ENCODE measurements around the gene GSTA1.
A peak's percentile ranks its signal among the peaks of the same experiment; 100 is the strongest.
"Not testable (repeated sequence)": the region's sequence is repeated elsewhere in the genome, so short reads cannot be mapped to it uniquely, and the experiment has no call there.

The GSTA1 gene

GRCh38 chr6:52803668-52804255 is at the start of gene GSTA1:
Gene GSTA1 (minus strand): TSS chr6:52803816. CDS start chr6:52799267, 4,549 bp downstream.
- intact Hi-C loops (cut with DNase I); DNase-seq: not testable (repeated sequence)

- intact Hi-C loops (cut with DNase I), result no loop called here
- no peak for DNase-seq
Measured at GRCh38 chr6:52849137-52849536, 45.5 kb upstream of the GSTA1 start.

GRCh38 chr6:52846002-52846401 is 42.4 kb upstream of the GSTA1 start:
- DNase-seq, result no peak
- intact Hi-C loops (cut with DNase I), result no loop called here

DNA sequence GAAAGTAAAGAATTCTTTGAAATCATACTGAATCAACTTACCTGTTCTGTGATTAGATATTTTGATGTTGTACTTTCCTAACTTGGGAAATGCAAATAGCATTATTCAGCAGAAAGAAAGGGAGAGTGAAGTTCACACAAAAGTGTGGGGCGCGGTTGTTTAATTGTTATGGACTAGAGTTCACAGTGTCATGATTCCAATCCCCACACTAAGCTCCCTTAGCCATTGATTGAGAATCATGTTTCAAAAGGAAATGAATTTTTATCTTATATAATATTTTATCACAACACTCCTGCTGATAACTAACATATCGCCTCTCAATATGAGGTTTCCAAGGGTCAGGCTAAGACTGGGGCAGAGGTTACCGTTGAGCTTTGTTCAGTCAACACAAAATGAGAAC is 40.0 kb upstream of the GSTA1 start:
- no peak for DNase-seq
- intact Hi-C loops (cut with DNase I), result no loop called here

GRCh38 chr6:52840763-52841585 is 37.4 kb upstream of the GSTA1 start, which contains the start of gene GSTA5:
Gene GSTA5 (minus strand): TSS chr6:52840813.
- DNase-seq, result no peak
- intact Hi-C loops (cut with DNase I), result no loop called here

- DNase-seq, result peak in 5 of 10 donors; percentile 22 to 81 (median 45)
- intact Hi-C loops (cut with DNase I), result no loop called here
Measured at GRCh38 chr6:52839124-52840055, 35.8 kb upstream of the GSTA1 start.

DNA sequence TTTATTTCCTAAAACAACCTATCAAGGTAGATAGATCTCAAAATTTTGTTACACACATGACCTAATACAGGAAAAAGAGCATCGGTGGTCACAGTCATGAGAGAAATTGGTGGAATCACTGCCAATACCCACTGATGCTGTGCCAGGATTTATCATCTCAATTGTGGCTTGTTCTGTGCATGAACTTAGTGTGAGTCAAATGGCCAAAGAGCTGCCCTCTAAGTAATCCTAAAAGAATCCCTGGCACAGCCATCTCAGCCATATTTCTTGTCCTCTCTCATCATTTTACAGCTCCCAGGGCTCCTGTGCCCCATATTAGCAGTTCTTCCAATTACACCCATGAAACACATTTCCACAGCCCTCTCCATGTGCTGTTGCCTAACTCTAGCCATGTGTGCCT is 30.9 kb upstream of the GSTA1 start:
- intact Hi-C loops (cut with DNase I), result no loop called here
- DNase-seq, result no peak

GRCh38 chr6:52830869-52831268 is 27.3 kb upstream of the GSTA1 start:
- intact Hi-C loops (cut with DNase I), result not testable (repeated sequence)

DNA sequence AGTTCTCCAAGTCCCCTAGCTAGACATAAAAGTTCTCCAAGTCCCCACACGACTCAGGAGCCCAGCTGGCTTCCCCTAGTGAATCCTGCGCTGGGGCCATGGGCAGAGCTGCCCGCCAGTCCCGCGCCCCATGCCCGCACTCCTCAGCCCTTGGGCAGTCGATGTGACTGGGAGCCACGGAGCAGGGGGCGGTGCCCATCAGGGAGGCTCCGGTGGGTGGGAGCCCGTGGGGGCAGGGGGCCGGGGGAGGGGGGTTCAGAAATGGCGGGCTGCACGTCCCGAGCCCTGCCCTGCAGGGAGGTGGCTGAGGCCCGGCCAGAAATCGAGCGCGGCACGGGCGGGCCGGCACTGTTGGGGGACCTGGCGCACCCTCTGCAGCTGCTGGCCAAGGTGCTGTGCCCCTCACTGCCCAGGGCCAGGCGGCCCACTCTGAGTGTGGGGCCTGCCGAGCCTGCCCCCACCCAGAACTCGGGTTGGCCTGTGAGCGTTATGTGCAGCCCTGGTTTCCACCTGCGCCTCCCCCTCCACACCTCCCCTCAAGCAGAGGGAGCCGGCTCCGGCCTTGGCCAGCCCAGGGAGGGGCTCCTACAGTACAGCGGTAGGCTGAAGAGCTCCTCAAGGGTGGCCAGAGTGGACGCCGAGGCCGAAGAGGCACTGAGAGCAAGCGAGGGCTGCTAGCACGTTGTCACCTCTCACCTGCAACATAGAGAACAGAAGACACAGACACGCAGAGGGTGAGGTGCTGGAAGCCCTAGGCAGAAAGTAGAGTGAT is 25.6 kb upstream of the GSTA1 start:
- intact Hi-C loops (cut with DNase I), result loop anchor here (5.0 kb wide), 1 partner anchor 42 kb away; no protein-coding TSS in a partner anchor
- peak in 1 of 10 donors; percentile 80 for DNase-seq

More at GRCh38 chr6:52830869-52831268, 27.3 kb upstream of the GSTA1 start:
- not testable (repeated sequence) for DNase-seq

DNA sequence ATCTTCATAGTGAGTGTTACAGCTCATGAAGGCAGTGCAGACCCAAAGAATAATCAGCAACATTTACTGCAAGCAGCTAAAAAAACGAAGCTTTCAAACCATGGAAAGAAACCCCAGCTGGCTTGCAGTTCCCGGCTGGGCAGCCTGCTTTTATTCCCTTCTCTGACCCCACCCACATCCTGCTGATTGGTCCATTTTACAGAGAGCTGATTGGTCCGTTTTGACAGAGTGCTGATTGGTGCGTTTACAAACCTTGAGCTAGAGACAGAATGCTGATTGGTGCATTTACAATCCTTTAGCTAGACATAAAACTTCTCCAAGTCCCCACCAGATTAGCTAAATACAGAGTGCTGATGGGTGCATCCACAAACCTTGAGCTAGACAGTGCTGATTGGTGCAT is 25.0 kb upstream of the GSTA1 start:
- intact Hi-C loops (cut with DNase I), result loop anchor here (5.0 kb wide), 1 partner anchor 41 kb away; no protein-coding TSS in a partner anchor
- DNase-seq, result not testable (repeated sequence)

DNA sequence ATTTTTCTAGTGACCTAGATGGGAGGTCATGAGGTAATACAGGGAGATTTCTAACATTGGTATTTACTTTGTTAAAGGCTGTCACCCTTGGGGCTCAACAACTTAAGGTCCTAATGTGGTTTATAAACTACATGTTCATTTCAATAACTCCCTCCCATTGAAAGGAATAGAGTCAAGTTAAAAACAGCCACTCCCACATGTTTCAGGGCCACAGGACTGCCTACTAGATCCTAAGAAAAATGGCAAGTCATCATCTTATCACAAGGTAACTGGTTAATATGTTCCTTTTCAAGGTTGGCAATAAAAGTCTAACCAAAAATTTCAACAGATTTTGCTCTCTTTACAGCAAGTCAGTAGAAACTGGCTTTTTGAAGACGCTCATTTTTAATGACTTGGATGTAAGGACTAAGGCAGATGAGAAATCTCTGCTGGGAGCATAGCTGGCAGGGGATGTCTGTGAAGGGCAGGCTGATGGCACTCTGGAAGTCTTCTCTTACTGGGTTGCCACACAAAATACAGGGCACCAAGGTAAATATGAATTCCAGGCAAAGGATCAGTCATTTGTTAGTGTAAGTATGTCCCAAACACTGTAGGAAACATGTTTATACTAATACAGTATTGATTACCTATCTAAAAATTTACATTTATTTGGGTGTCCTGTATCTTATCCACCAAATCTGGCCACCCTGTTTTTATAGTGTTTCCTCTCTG is 23.6 kb upstream of the GSTA1 start:
- intact Hi-C loops (cut with DNase I), result loop anchor here (5.0 kb wide), 1 partner anchor 40 kb away; no protein-coding TSS in a partner anchor
- DNase-seq, result not testable (repeated sequence)

GRCh38 chr6:52826513-52826912 is 22.9 kb upstream of the GSTA1 start:
- no peak for DNase-seq
- intact Hi-C loops (cut with DNase I), result loop anchor here (5.0 kb wide), 1 partner anchor 39 kb away; no protein-coding TSS in a partner anchor

- intact Hi-C loops (cut with DNase I), result loop anchor here (5.0 kb wide), 1 partner anchor 39 kb away; no protein-coding TSS in a partner anchor
Measured at GRCh38 chr6:52825900-52826459, 22.4 kb upstream of the GSTA1 start.

DNA sequence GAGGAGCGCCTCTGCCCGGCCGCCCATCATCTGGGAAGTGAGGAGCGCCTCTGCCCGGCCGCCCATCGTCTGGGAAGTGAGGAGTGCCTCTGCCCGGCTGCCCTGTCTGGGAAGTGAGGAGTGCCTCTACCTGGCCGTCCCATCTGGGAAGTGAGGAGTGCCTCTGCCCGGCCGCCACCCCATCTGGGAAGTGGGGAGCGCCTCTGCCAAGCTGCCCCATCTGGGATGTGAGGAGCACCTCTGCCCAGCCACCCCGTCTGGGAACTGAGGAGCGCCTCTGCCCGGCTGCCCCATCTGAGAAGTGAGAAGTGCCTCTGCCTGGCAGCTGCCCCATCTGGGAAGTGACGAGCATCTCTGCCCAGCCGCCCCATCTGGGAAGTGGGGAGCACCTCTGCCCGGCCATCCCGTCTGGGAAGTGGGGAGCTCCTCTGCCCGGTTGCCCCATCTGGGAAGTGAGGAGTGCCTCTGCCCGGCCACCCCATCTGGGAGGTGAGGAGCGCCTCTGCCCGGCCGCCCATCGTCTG is 21.7 kb upstream of the GSTA1 start:
- peak in 2 of 10 donors; percentile 74 to 84 for DNase-seq
- intact Hi-C loops (cut with DNase I), result loop anchor here (5.0 kb wide), 1 partner anchor 38 kb away; no protein-coding TSS in a partner anchor

More at GRCh38 chr6:52825900-52826459, 22.4 kb upstream of the GSTA1 start:
- DNase-seq, result not testable (repeated sequence)

DNA sequence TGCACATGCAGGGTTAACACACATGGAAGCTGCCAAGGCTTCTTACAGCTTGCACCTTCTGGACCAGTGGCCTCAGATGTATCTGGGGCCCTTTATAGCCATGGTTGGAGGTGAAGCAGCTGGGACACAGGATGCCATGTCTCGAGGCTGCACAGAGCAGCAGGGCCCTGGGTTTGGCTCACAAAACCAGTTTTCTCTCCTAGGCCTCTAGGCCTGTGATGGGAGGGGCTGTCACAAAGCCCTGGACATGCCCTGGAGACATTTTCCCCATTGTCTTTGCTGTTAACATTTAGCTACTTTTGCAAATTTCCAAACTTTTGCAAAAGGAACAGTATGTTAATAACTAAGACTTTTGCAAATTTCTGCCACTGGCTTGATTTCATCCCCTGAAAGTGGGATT is 18.2 kb upstream of the GSTA1 start:
- no peak for DNase-seq
- intact Hi-C loops (cut with DNase I), result no loop called here

- DNase-seq, result no peak
- intact Hi-C loops (cut with DNase I), result no loop called here
Measured at GRCh38 chr6:52820198-52820597, 16.6 kb upstream of the GSTA1 start.

DNA sequence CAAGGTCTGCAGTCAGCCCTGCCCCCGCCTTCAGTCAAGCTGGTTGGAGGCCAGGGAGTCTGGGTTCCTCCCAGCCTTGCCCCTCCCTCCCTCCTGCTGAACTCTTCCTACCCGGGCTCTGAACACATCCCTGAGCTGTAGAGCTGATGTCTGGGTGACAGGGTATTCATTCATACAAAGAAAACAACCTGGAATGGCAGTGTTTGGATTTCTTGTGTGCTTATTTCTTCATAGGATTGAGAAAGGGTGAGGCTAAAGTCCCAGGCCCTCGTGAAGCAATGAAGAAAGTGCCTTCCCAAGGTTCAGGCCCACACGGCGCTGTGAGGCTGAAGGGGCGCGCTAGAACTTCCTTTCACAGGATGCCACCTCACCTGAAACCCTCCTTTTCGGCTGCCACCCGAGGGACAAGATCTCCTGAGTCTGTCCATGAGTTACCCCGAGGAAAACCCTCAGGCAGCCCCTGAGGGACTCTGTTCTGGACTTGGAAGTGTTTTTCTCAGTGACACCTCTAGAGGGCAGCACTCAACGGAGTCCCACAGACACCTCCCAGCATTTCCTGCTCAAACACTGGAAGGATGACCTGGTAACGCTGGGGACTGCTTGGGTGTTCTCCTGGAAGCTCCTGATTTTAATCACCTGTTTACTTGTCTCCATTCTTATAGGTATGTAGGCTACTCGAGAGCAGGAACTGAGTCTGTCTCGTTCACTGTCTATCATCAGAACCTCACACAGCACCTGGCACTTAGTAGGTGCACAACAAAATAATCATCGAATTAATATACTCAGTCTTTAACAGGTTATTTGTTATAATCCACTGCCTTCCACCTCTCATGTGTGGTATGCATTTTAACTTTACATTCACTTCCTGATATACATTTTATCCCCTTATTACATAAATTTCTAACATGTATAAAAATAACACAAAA is 11.8 kb upstream of the GSTA1 start:
- intact Hi-C loops (cut with DNase I), result no loop called here
- peak in 4 of 10 donors; percentile 2 to 35 (median 18) for DNase-seq

Data from posterior cingulate gyrus (tissue), 11 donors.